T-helper 9 cell (primary cell): ENCODE results near the gene EPC2.
"Not testable (repeated sequence)": the region's sequence is repeated elsewhere in the genome, so short reads cannot be mapped to it uniquely, and the experiment has no call there.

Source experiments
- DNase-seq: peaks from one replicate; pipeline ENCODE4 v3.0.0-alpha.2; 2020

EPC2 gene

GRCh38 chr2:148642112-148642744 is 2.3 kb upstream of the EPC2 start:
- no peak for DNase-seq

- DNase-seq, result no peak
Observed at GRCh38 chr2:148642891-148643416, 1.6 kb upstream of the EPC2 start.

GRCh38 chr2:148643421-148643820 is 1.1 kb upstream of the EPC2 start:
- DNase-seq, result no peak

- peak; percentile 94 for DNase-seq
Observed at GRCh38 chr2:148644883-148645538, 460 bp downstream of the EPC2 start.

DNA sequence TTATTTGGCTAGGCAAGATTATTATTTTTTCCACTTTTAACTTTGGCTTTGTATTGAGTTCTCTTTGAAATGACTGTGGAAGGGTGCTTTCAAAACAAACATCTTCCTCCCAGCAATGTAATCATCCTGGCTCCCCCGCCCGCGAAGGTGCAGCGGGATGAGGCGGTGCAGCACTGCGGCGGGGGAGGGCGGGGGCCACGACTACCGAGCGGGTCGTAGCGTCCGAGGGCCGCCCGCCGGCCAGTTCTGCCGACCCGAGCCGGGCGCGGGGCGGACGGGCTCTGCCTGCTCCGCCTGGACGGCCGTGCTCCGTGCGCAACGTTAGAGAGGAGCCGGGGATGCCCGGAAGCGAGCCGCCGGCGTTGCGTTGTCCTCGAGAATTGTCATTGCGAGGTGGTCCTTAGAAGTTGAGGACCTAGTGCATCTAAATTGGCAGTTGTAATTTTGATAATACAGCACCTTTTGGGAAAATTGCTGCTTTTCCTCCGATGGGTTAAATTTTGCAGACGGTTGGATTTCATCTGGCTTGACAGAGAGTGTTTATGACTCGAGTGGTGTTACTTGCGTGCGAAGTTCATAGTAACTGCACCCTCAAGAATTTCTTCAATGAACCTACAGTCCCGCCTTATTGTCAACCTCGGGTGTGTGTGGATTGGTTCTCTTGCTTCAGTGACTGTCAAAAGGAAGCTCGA is 1.1 kb downstream of the EPC2 start:
- peak; percentile 42 for DNase-seq

GRCh38 chr2:148646231-148646559 is 1.6 kb downstream of the EPC2 start:
- no peak for DNase-seq

GRCh38 chr2:148647711-148648110 is 3.2 kb downstream of the EPC2 start:
- DNase-seq, result not testable (repeated sequence)

GRCh38 chr2:148649936-148650335 is 5.4 kb downstream of the EPC2 start:
- DNase-seq, result no peak

DNA sequence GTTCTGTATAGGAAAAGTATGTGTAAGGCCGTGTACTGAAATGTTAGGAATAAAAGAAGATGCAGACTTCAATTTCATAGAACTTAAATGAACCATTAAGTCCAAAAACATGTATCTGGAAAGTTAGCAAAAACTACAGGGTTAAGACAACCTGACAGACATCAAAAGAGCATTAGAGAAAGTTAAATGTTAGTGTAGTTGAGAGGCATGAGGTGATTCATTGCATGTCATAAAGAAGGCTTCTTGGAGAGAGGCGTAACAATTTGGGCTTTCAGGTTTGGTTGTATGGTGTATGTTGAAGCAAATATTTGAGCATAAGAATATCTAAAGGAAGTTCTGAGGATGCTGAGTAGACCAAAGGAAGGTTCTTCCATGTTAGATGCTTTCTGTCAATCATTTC is 6.3 kb downstream of the EPC2 start:
- no peak for DNase-seq

- DNase-seq, result no peak
Observed at GRCh38 chr2:148651972-148652371, 7.4 kb downstream of the EPC2 start.

DNA sequence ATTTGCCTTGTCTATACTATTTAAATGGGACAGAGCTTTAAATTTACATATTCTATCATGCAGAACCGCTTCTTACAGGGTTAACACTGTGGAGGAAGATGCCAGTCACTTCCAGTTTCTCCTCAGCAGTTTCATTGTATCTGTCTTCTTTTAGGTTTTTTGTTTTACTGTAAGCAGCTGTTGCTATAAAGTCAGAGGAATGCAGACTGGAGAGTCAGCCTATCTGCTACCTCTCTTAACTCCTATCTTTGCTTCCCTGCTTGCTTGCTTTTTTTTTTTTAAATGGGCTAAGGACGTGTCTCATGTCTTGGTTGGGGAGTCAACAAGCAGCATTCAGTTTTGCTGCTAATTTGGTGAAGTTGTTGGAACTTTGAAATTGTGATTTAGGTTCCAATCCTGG is 8.9 kb downstream of the EPC2 start:
- no peak for DNase-seq

DNA sequence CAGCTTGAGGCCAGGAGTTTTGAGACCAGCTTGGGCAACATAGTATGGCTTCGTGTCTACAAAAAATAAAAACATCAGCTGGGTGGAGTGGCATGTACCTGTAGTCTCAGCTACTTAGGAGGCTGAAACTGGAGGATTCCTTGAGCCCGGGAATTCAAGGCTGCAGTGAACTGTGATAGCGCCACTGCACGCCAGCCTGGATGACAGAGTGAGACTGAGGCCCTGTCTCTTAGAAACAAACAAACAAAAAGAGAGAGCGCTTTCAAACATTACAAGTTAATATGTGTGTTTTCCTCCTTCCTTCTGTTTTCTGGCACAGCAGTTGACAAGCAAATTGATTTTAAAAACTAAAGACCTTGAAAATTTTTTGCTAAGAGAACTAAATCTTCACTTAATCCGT is 9.9 kb downstream of the EPC2 start:
- no peak for DNase-seq

DNA sequence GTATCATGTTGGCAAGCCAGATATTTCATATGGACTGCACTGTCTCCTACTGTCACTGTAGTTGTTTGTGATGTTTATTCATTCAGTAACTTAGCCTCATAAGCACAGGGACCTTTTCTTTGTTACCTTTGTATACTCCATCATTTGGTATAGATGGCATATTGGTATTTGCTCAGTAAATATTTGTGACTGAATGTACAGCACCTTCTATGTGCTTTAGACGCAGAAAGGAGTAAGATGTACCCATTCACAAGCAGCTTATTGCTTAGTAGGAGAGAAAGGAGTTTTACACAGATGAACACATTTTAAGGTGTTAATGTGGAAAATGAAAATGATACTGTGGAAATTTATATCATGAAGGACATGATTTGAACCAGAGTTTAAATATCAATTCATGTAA is 12.0 kb downstream of the EPC2 start:
- no peak for DNase-seq

DNA sequence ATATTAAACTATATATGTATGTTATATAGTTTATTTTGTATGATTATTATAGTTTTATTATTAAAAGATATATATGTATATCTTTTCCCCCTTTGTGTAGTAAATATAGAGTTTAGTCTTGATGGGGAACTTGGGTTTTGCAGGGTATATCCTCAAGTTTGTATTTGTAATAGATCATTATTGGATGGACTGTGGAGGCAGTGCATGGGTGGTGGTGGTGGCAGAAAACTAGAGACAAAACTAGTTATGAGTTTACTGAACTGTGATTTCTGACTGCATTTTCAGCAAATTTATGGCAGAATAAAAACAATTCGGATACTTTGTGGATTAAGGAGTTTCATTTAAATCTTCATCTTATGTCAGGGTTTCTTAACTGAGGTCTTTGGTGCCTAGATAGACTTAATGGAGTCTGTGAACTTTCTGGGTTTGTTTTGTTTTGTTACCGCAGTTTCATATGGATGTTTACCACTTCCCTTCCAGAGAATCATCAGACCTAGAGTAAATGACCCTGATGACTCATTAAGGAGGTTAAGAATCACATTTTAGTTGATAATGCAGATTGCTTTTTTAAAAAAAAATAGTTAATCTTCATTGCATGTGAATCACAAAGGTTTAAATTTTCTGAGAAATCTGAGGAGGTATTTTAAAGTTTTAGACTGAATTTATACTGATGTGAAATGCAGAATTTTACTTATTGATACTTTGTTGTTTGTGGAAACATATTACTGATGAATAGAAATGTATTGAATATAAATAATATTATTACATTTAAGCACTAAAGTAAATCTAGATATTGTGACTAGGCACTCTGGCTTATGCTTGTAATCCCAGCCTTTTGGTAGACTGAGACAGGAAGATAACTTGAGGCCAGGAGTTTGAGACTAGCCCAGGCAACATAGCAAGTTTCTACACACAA is 14.5 kb downstream of the EPC2 start:
- DNase-seq, result no peak

DNA sequence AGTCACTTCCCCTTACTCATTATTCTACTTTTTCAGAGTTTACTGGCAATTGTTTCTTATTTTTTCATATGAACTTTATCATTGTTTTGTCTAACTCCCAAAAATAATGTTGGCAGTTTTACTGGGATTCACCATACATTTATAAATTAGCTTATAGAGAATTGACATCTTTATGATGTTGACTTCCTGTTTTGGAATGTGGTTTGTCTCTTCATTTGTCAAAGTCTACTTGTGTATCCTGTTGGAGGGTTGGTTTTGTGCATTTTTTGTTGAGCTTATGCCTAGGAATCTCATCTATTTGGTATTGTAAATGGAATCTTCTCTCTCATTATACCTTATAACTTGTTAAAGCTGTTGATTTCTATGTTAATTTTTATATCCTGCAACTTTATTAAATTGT is 16.4 kb downstream of the EPC2 start:
- DNase-seq, result no peak

- DNase-seq, result not testable (repeated sequence)
Observed at GRCh38 chr2:148662332-148662731, 17.8 kb downstream of the EPC2 start.

GRCh38 chr2:148664229-148664628 is 19.7 kb downstream of the EPC2 start:
- DNase-seq, result no peak

DNA sequence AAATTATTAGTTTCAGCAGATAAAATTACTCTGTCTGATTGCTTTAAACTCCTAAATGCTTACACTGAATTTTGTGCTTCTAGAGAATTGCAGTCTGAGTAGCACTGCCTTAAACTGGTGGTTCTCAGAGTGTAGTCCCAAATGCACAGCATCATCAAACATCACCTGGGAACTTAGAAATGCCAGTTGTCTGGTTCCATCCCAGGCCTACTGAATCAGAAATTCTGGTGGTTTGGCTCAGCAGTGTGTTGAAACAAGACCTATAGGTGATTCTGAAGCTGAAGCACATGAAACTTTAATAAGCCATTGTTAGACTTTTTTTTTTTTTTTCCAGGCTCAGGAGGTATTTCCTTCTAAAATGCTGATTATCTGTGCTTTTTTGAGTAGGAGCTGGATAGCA is 22.0 kb downstream of the EPC2 start:
- no peak for DNase-seq

DNA sequence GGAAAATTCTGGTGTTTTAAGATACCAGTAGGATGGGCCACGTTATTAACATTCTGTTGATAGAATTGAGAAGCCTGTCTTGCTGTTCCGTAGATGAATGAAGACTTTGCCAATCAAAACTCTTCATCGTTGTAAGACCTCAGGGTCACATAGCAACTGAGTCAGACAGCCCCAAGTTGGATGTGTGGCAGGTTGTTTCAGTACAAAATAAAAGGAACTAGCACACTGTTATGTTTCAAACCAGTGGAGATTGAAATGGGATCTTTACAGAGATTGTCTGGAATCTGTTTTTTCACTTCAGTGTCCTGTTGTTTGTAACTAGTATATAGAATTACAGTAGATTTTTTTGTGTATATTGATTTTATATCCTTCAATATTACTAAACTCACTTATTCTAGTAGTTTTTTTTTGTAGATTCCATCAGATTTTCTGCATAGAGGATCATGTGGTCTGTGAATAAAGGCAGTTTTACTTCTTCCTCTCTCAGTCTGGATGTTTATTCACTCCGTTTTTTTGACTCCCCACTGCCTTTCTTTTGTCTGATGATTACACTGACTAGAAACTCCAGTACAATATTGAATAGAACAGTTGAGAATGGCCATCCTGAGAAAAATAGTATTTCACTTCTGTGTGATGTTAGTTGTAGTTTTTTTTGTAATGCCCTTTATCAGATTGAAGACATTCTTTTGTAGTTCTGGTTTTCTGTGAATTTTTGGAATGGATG is 22.7 kb downstream of the EPC2 start:
- no peak for DNase-seq

- no peak for DNase-seq
Observed at GRCh38 chr2:148670773-148671172, 26.2 kb downstream of the EPC2 start.

- peak; percentile 8 for DNase-seq
Observed at GRCh38 chr2:148674063-148675020, 29.8 kb downstream of the EPC2 start.
